H1 (cell line): ENCODE results near the gene ITGAV. TPM values are rescaled to one million over a fixed set of nuclear protein-coding genes. Genes with fewer than 3 reads are reported as not detected.

ENCODE experiments used
- ASH2L ChIP-seq: fragments of 200-600, 300-600 bp; sonication (generic); IDR thresholded peaks from one replicate; pipeline ENCODE4 v1.7.1; 2017; ENCODE audit warnings: low read length
- CHD7 ChIP-seq: fragments of 300-600 bp; sonication (generic); IDR thresholded peaks from 2 replicates; pipeline ENCODE4 v1.7.1; 2012; ENCODE audit warnings: low read length, moderate library complexity, mild to moderate bottlenecking, inconsistent platforms; ENCODE audit not compliant: insufficient replicate concordance
- EZH2 ChIP-seq: fragments of 200-600 bp; sonication (generic); IDR thresholded peaks from 2 replicates; pipeline ENCODE4 v1.7.1; 2012; ENCODE audit warnings: low read depth, mild to moderate bottlenecking, moderate library complexity, low read length, inconsistent platforms; ENCODE audit not compliant: severe bottlenecking
- HDAC6 ChIP-seq: IDR thresholded peaks from one replicate; pipeline ENCODE4 v1.7.1; 2012; ENCODE audit warnings: low read depth, mild to moderate bottlenecking, inconsistent platforms, low read length, moderate library complexity
- SUZ12 ChIP-seq: fragments of 200-600 bp; sonication (generic); IDR thresholded peaks from 2 replicates; pipeline ENCODE4 v1.6.1; 2012; ENCODE audit warnings: mild to moderate bottlenecking, inconsistent platforms, low read length, moderate library complexity, mixed read lengths
- polyA plus RNA-seq, 7 experiments: library from polyadenylated mRNA; depleted of rRNA in 3 of 7; stranded (reverse) in 5 of 7; unstranded in 2 of 7; fragments of >200 nt in 5 of 7; fragments of 200-250 nt in 2 of 7; gene quantifications; 1 replicate in 5 of 7; 2 replicates in 1 of 7; 4 replicates in 1 of 7; pipeline versions ENCODE4 v1.2.1 to v1.2.3, GENCODE V29; 2011 to 2013; ENCODE audit warnings: missing spikeins in 2 of 7, mixed read lengths in 2 of 7
- total RNA-seq: library from RNA; stranded (reverse); fragmentation: NEBNext Ultra II Directional; extraction: Animal tissue kit (Norgen Biotek cat#: 25700); gene quantifications from 2 replicates; pipeline ENCODE4 v1.2.1, GENCODE V29; 2021

Gene ITGAV
- total and polyA plus RNA-seq, 2 of the 8 experiments (the other 6 are each of a cell fraction or from before 2014, with no cell fraction given), result 11.7 to 42.4 TPM

- TF ChIP-seq CHD7, result peak; percentile 30
- TF ChIP-seq SUZ12, result no peak
- no peak for TF ChIP-seq EZH2
- TF ChIP-seq ASH2L, result no peak
- TF ChIP-seq HDAC6, result no peak
Observed at GRCh38 chr2:186718903-186719302, 129.0 kb downstream of the ITGAV start (continued).
